Right cardiac atrium (tissue), 5 donors: ENCODE results near the gene PLSCR3. TPM values are rescaled to one million over a fixed set of nuclear protein-coding genes. Genes with fewer than 3 reads are reported as not detected.

Experiments
- ATAC-seq, 2 donors: fragments of 200-7000 bp; cut with Tn5 transposase; one replicate each; pipeline versions ENCODE4 v1.8.0 to v1.9.1; 2020; ENCODE audit warnings: moderate library complexity in 2 of 2, mild to moderate bottlenecking in 1 of 2
- DNase-seq, 3 donors: peaks; one replicate each; pipeline ENCODE4 v3.0.0-alpha.2; 2020
- H3K27ac ChIP-seq: one replicate; pipeline ENCODE4 v1.5.1; 2013; ENCODE audit warnings: mild to moderate bottlenecking, low read length, control low read depth, moderate library complexity
- H3K27me3 ChIP-seq: one replicate; pipeline ENCODE4 v1.6.1; 2013; ENCODE audit not compliant: control insufficient read depth, insufficient read depth
- H3K4me1 ChIP-seq: one replicate; pipeline ENCODE4 v1.6.1; 2013; ENCODE audit warnings: low read length; ENCODE audit not compliant: control insufficient read depth, insufficient read depth
- H3K4me3 ChIP-seq: one replicate; pipeline ENCODE4 v1.5.1; 2013; ENCODE audit warnings: low read length, control low read depth
- H3K9me3 ChIP-seq: one replicate; pipeline ENCODE4 v1.6.1; 2013; ENCODE audit warnings: low read length; ENCODE audit not compliant: control insufficient read depth
- WGBS: extraction: QIAGEN DNeasy Blood & Tissue Kit; methylation state at CpG from one replicate; pipeline ENCODE4 v1.1.7; 2013; 5-methylcytosine and 5-hydroxymethylcytosine counted together
- intact Hi-C, 4 donors: fragments of 100-400 bp; cut with DNase I; formaldehyde crosslinking; loops; one replicate each; pipeline versions ENCODE4 v1.11.0 to v1.14.0; 2022 to 2023
- long read RNA-seq, 4 donors: library from polyadenylated mRNA; unstranded; transcript quantifications; one replicate each; pipeline ENCODE4 v2.0.0, GENCODE V29; 2020 to 2021
- polyA plus RNA-seq: library from polyadenylated mRNA; stranded (reverse); fragments of 200-250 nt; gene quantifications from one replicate; pipeline ENCODE4 v1.2.3, GENCODE V29; 2013
- total RNA-seq, 4 donors: library from RNA; stranded (reverse); fragmentation: NEBNext Ultra II Directional; extraction: Animal tissue kit (Norgen Biotek cat#: 25700); gene quantifications; one replicate each; pipeline ENCODE4 v1.2.1, GENCODE V29; 2021
- donor health status: healthy with polysubstance abuse.
- donor health status: DM: no; HTN: yes; CAD: no.
- donor health status: DM: no; HTN: no; CAD: no.
- donor health status: DM: no; HTN: yes; CAD: no; lungs with severe emphysema.
- donor health status: DM: yes; HTN: yes; CAD: no.

The PLSCR3 gene
- total RNA-seq = 10 to 100 TPM; 19.8 to 25.0 (median 22.9) TPM
- 25.9 TPM for polyA plus RNA-seq
- long read RNA-seq, donor 1, transcript PLSCR3-202 (8 exons, 2,067 nt) = major isoform, 25 of 50 reads
- long read RNA-seq, donor 1, transcript PLSCR3-209 (8 exons, 2,032 nt) = minor isoform, 11 of 50 reads
- long read RNA-seq, donor 1, transcript PLSCR3-212 (7 exons, 1,965 nt) = minor isoform, 5 of 50 reads
- long read RNA-seq, donor 1, partial matches to known transcripts = 2 of 50 reads
- long read RNA-seq, donor 1, other reads (novel, unspliced or antisense) = 4 of 50 reads
- long read RNA-seq, donor 2, transcript PLSCR3-201 (8 exons, 1,689 nt) = minor isoform, 5 of 23 reads
- long read RNA-seq, donor 2, transcript PLSCR3-202 (8 exons, 2,067 nt) = major isoform, 9 of 23 reads
- long read RNA-seq, donor 2, partial matches to known transcripts = 2 of 23 reads
- long read RNA-seq, donor 2, other reads (novel, unspliced or antisense) = 4 of 23 reads
- long read RNA-seq, donor 3, transcript PLSCR3-202 (8 exons, 2,067 nt) = major isoform, 19 of 53 reads
- long read RNA-seq, donor 3, transcript PLSCR3-212 (7 exons, 1,965 nt) = minor isoform, 5 of 53 reads
- long read RNA-seq, donor 3, transcript PLSCR3-209 (8 exons, 2,032 nt) = minor isoform, 15 of 53 reads
- long read RNA-seq, donor 3, partial matches to known transcripts = 2 of 53 reads
- long read RNA-seq, donor 3, other reads (novel, unspliced or antisense) = 9 of 53 reads
- long read RNA-seq, donor 4, transcript PLSCR3-202 (8 exons, 2,067 nt) = major isoform, 21 of 43 reads
- long read RNA-seq, donor 4, transcript PLSCR3-209 (8 exons, 2,032 nt) = minor isoform, 7 of 43 reads
- long read RNA-seq, donor 4, partial matches to known transcripts = 1 of 43 reads
- long read RNA-seq, donor 4, other reads (novel, unspliced or antisense) = 9 of 43 reads

- DNase-seq (peak; percentile 91 to 97 (median 96)), ATAC-seq (peak; percentile 93 to 95)
- H3K27me3 ChIP-seq = no peaks in the 10 kb centered on the region
- under 1% methylated on average over 71 of the region's 71 CpGs for WGBS
- H3K4me1 ChIP-seq = no peaks in the 10 kb centered on the region
- H3K27ac ChIP-seq = peak within 1 kb of the TSS; percentile 98
- intact Hi-C loops = loop anchor here in 1 of 4 donors (5.0 kb wide), 1 partner anchor 93 kb away; no protein-coding TSS in a partner anchor
- H3K9me3 ChIP-seq = no peaks in the 10 kb centered on the region
- H3K4me3 ChIP-seq = peak within 1 kb of the TSS; percentile 92
Measured at GRCh38 chr17:7394452-7395191, at the start of gene PLSCR3. Gene PLSCR3 (minus strand): TSS chr17:7394525. CDS start chr17:7394110, 415 bp downstream.

- H3K9me3 ChIP-seq = no peaks in the 10 kb centered on the region
- ATAC-seq (no peak), DNase-seq (peak in 2 of 3 donors; percentile 51 to 55)
- intact Hi-C loops = no loop called here
- no peaks in the 10 kb centered on the region for H3K4me1 ChIP-seq
- WGBS = 83% methylated on average over 7 of the region's 7 CpGs
- no peak overlapping the region for H3K27ac ChIP-seq
- no peaks in the 10 kb centered on the region for H3K27me3 ChIP-seq
- H3K4me3 ChIP-seq = no peak overlapping the region
Measured at GRCh38 chr17:7443499-7444485, 49.5 kb upstream of the PLSCR3 start.

- H3K27ac ChIP-seq = no peak overlapping the region
- intact Hi-C loops = no loop called here
Measured at GRCh38 chr17:7442142-7442541, 47.8 kb upstream of the PLSCR3 start.

GRCh38 chr17:7441266-7441665, 46.9 kb upstream of the PLSCR3 start:
- peak in 2 of 3 donors; percentile 18 to 41 for DNase-seq
- H3K27ac ChIP-seq = no peak overlapping the region
- no peak for ATAC-seq
- no peaks in the 10 kb centered on the region for H3K9me3 ChIP-seq
- H3K27me3 ChIP-seq = no peaks in the 10 kb centered on the region
- intact Hi-C loops = no loop called here
- no peaks in the 10 kb centered on the region for H3K4me1 ChIP-seq
- no peak overlapping the region for H3K4me3 ChIP-seq
- 58% methylated on average over 7 of the region's 7 CpGs for WGBS

More at GRCh38 chr17:7442142-7442541, 47.8 kb upstream of the PLSCR3 start:
- WGBS = 95% methylated on average over 2 of the region's 2 CpGs
- peak in 1 of 3 donors; percentile 25 for DNase-seq
- H3K4me1 ChIP-seq = no peaks in the 10 kb centered on the region
- H3K27me3 ChIP-seq = no peaks in the 10 kb centered on the region
- H3K4me3 ChIP-seq = no peak overlapping the region
- no peaks in the 10 kb centered on the region for H3K9me3 ChIP-seq
- no peak for ATAC-seq

GRCh38 chr17:7440834-7441195, 46.5 kb upstream of the PLSCR3 start:
- 8% methylated on average over 12 of the region's 12 CpGs for WGBS
- Histone ChIP-seq H3K4me1 (no peaks in the 10 kb centered on the region), H3K27ac (peak overlapping the region; percentile 65)

GRCh38 chr17:7440113-7440833, 45.9 kb upstream of the PLSCR3 start:
- ATAC-seq (peak; percentile 0 to 1), DNase-seq (peak; percentile 72 to 89 (median 87))
- Histone ChIP-seq H3K4me3 (peak overlapping the region; percentile 51), H3K4me1 (no peaks in the 10 kb centered on the region), H3K9me3 (no peaks in the 10 kb centered on the region), H3K27me3 (no peaks in the 10 kb centered on the region), H3K27ac (peak overlapping the region; percentile 65)
- intact Hi-C loops = no loop called here
- WGBS = 3% methylated on average over 46 of the region's 46 CpGs

More at GRCh38 chr17:7440834-7441195, 46.5 kb upstream of the PLSCR3 start:
- intact Hi-C loops = no loop called here
- ATAC-seq (peak; percentile 1 to 4), DNase-seq (peak; percentile 68 to 88 (median 84))
- H3K27me3 ChIP-seq = no peaks in the 10 kb centered on the region
- H3K4me3 ChIP-seq = peak overlapping the region; percentile 51
- no peaks in the 10 kb centered on the region for H3K9me3 ChIP-seq

GRCh38 chr17:7439462-7440112, 45.3 kb upstream of the PLSCR3 start, which contains the start of gene FGF11:
Gene FGF11 (plus strand): TSS chr17:7439512. CDS start chr17:7439621, 109 bp downstream.
- intact Hi-C loops = loop anchor here (5.0 to 10.0 kb wide), 5 partner anchors 38 to 125 kb away; partner anchors contain the start of genes TMEM95 (in 3 of the 4), KCTD11 (in 2 of the 4), ZBTB4 (in 2 of the 4) and SENP3 (in 1 of the 4)
- Histone ChIP-seq H3K27ac (peak within 1 kb of the TSS; percentile 77), H3K4me1 (no peaks in the 10 kb centered on the region), H3K27me3 (no peaks in the 10 kb centered on the region), H3K4me3 (peak within 1 kb of the TSS; percentile 51), H3K9me3 (no peaks in the 10 kb centered on the region)
- DNase-seq (peak in 2 of 3 donors; percentile 63 to 66), ATAC-seq (no peak)
- WGBS = 1% methylated on average over 50 of the region's 50 CpGs

GRCh38 chr17:7438656-7439460, 44.5 kb upstream of the PLSCR3 start:
- Histone ChIP-seq H3K27me3 (no peaks in the 10 kb centered on the region), H3K4me3 (peak overlapping the region; percentile 51), H3K27ac (peak overlapping the region; percentile 77), H3K4me1 (no peaks in the 10 kb centered on the region), H3K9me3 (no peaks in the 10 kb centered on the region)
- ATAC-seq (no peak), DNase-seq (peak in 1 of 3 donors; percentile 10)
- intact Hi-C loops = loop anchor here (5.0 to 10.0 kb wide), 5 partner anchors 38 to 126 kb away; partner anchors contain the start of genes TMEM95 (in 3 of the 4), KCTD11 (in 2 of the 4), ZBTB4 (in 2 of the 4) and SENP3 (in 1 of the 4)
- 42% methylated on average over 11 of the region's 11 CpGs for WGBS
